HEK293T (cell line): ENCODE measurements around the gene ANKS1B.

Experiments used
- CTCF ChIA-PET: fragments of 350-600 bp; formaldehyde crosslinking; extraction: SDS; loops from one replicate; lab custom pipeline; 2021; ENCODE audit warnings: antibody characterized with exemption, inconsistent platforms; lab: Yijun Ruan, JAX
- POLR2A ChIA-PET: fragments of 350-600 bp; formaldehyde crosslinking; extraction: SDS; loops from one replicate; lab custom pipeline; 2020; ENCODE audit warnings: antibody characterized with exemption, inconsistent platforms; lab: Yijun Ruan, JAX
- DNase-seq: peaks from one replicate; pipeline ENCODE4 v3.0.0; 2012; ENCODE audit warnings: mixed read lengths; ENCODE audit errors: extremely low spot score
- ARNT ChIP-seq: fragments of 450-650 bp; IDR thresholded peaks from 2 replicates; pipeline ENCODE4 v1.6.1; 2017; ENCODE audit warnings: mild to moderate bottlenecking
- BHLHE40 ChIP-seq: fragments of 450-650 bp; IDR thresholded peaks from 2 replicates; pipeline ENCODE4 v1.6.1; 2016; ENCODE audit warnings: mild to moderate bottlenecking, moderate library complexity, borderline replicate concordance
- CTBP1 ChIP-seq: fragments of 450-650 bp; IDR thresholded peaks from 2 replicates; pipeline ENCODE4 v1.6.1; 2016; ENCODE audit warnings: borderline replicate concordance
- ELF4 ChIP-seq: fragments of 450-650 bp; IDR thresholded peaks from 2 replicates; pipeline ENCODE4 v1.6.1; 2017; ENCODE audit warnings: antibody characterized with exemption
- FOXA1 ChIP-seq: fragments of 450-650 bp; IDR thresholded peaks from 2 replicates; pipeline ENCODE4 v1.6.1; 2016; ENCODE audit warnings: mild to moderate bottlenecking
- FOXK2 ChIP-seq: fragments of 450-650 bp; IDR thresholded peaks from 2 replicates; pipeline ENCODE4 v1.6.1; 2016; ENCODE audit warnings: mild to moderate bottlenecking
- FOXM1 ChIP-seq: fragments of 450-650 bp; IDR thresholded peaks from 2 replicates; pipeline ENCODE4 v1.6.1; 2017; ENCODE audit warnings: mild to moderate bottlenecking, borderline replicate concordance
- HDGF ChIP-seq: fragments of 450-650 bp; IDR thresholded peaks from 2 replicates; pipeline ENCODE4 v1.6.1; 2017; ENCODE audit warnings: antibody characterized with exemption, borderline replicate concordance
- L3MBTL2 ChIP-seq: fragments of 450-650 bp; conservative IDR thresholded peaks from 2 replicates; pipeline ENCODE4 v1.6.1; 2016; ENCODE audit warnings: mild to moderate bottlenecking
- LEF1 ChIP-seq: fragments of 450-650 bp; IDR thresholded peaks from 2 replicates; pipeline ENCODE4 v1.6.1; 2017; ENCODE audit warnings: mild to moderate bottlenecking, borderline replicate concordance
- NFRKB ChIP-seq: fragments of 450-650 bp; IDR thresholded peaks from 2 replicates; pipeline ENCODE4 v1.6.1; 2016; ENCODE audit warnings: mild to moderate bottlenecking, moderate library complexity
- PKNOX1 ChIP-seq: fragments of 450-650 bp; IDR thresholded peaks from 2 replicates; pipeline ENCODE4 v1.6.1; 2016
- SP1 ChIP-seq: fragments of 450-650 bp; IDR thresholded peaks from 2 replicates; pipeline ENCODE4 v1.6.1; 2017
- SUZ12 ChIP-seq: fragments of 450-650 bp; IDR thresholded peaks from 2 replicates; pipeline ENCODE4 v1.6.1; 2016; ENCODE audit warnings: mild to moderate bottlenecking
- TARDBP ChIP-seq: fragments of 450-650 bp; IDR thresholded peaks from 2 replicates; pipeline ENCODE4 v1.6.1; 2016
- ZNF384 ChIP-seq: fragments of 450-650 bp; IDR thresholded peaks from 2 replicates; pipeline ENCODE4 v1.6.1; 2016

ANKS1B gene

GRCh38 chr12:99265648-99266047, 719.1 kb downstream of the ANKS1B start:
- no peak for TF ChIP-seq CTBP1
- TF ChIP-seq BHLHE40 = no peak
- no peak for TF ChIP-seq SUZ12
- TF ChIP-seq FOXA1 = no peak
- ChIA-PET POLR2A (no interaction called here), CTCF (no interaction called here)

GRCh38 chr12:99261256-99261655, 723.5 kb downstream of the ANKS1B start:
- DNase-seq = no peak
- POLR2A ChIA-PET = no interaction called here
- CTCF ChIA-PET = no interaction called here

More at GRCh38 chr12:99265648-99266047, 719.1 kb downstream of the ANKS1B start:
- DNase-seq = no peak

GRCh38 chr12:99260456-99260996, 724.2 kb downstream of the ANKS1B start:
- POLR2A ChIA-PET = no interaction called here
- CTCF ChIA-PET = no interaction called here
- DNase-seq = no peak
- TF ChIP-seq L3MBTL2 (no peak), BHLHE40 (no peak)

More at GRCh38 chr12:99261256-99261655, 723.5 kb downstream of the ANKS1B start:
- TF ChIP-seq LEF1 = no peak
- no peak for TF ChIP-seq PKNOX1
- no peak for TF ChIP-seq L3MBTL2
- no peak for TF ChIP-seq ZNF384
- TF ChIP-seq ELF4 = no peak
- no peak for TF ChIP-seq TARDBP
- TF ChIP-seq SUZ12 = no peak
- TF ChIP-seq ARNT = no peak
- no peak for TF ChIP-seq FOXM1
- no peak for TF ChIP-seq FOXK2
- no peak for TF ChIP-seq SP1
- TF ChIP-seq FOXA1 = no peak
- TF ChIP-seq BHLHE40 = no peak
- TF ChIP-seq HDGF = no peak
- no peak for TF ChIP-seq NFRKB
- no peak for TF ChIP-seq CTBP1

- ChIA-PET CTCF (no interaction called here), POLR2A (no interaction called here)
- DNase-seq = no peak
- TF ChIP-seq LEF1 = no peak
- TF ChIP-seq ARNT = no peak
- no peak for TF ChIP-seq FOXK2
- no peak for TF ChIP-seq HDGF
- TF ChIP-seq FOXM1 = no peak
- no peak for TF ChIP-seq SP1
- no peak for TF ChIP-seq CTBP1
- no peak for TF ChIP-seq FOXA1
- TF ChIP-seq SUZ12 = no peak
- TF ChIP-seq ZNF384 = no peak
Observed at GRCh38 chr12:99259040-99259934, 725.4 kb downstream of the ANKS1B start.

GRCh38 chr12:99257672-99258071, 727.1 kb downstream of the ANKS1B start:
- POLR2A ChIA-PET = no interaction called here
- no peak for DNase-seq
- TF ChIP-seq ARNT (no peak), HDGF (no peak), TARDBP (no peak), ELF4 (no peak), PKNOX1 (no peak), FOXA1 (no peak), LEF1 (no peak), FOXK2 (no peak), FOXM1 (no peak), SUZ12 (no peak), ZNF384 (no peak), SP1 (no peak)
- CTCF ChIA-PET = no interaction called here

- TF ChIP-seq ELF4 = no peak
- 0 out of 2 replicates have a peak, but pooled peaks have one; percentile 31 for TF ChIP-seq ZNF384
- no peak for TF ChIP-seq BHLHE40
- ChIA-PET CTCF (interaction anchor here (0.5 kb wide), 1 partner anchor 1209 kb away, joined by 3 read pairs; no protein-coding TSS in a partner anchor), POLR2A (no interaction called here)
- DNase-seq = peak; percentile 7
Observed at GRCh38 chr12:99253068-99253467, 731.7 kb downstream of the ANKS1B start.

GRCh38 chr12:99250091-99250490, 734.6 kb downstream of the ANKS1B start:
- no peak for DNase-seq
- CTCF ChIA-PET = no interaction called here
- no peak for TF ChIP-seq ZNF384
- no peak for TF ChIP-seq FOXA1
- no peak for TF ChIP-seq ELF4
- TF ChIP-seq FOXM1 = no peak
- no peak for TF ChIP-seq FOXK2
- no peak for TF ChIP-seq TARDBP
- TF ChIP-seq ARNT = no peak
- no peak for TF ChIP-seq PKNOX1
- no peak for TF ChIP-seq CTBP1
- POLR2A ChIA-PET = no interaction called here
